SK-N-SH (cell line): ENCODE data around the gene CIROP. TPM values are rescaled to one million over a fixed set of nuclear protein-coding genes. Genes with fewer than 3 reads are reported as not detected.

Source experiments
- CTCF ChIA-PET: fragments of 300-600, 350-600 bp; formaldehyde crosslinking; extraction: SDS; loops from one replicate; lab custom pipeline; 2021; lab: Yijun Ruan, JAX
- POLR2A ChIA-PET: fragments of 350-600 bp; sonication (Branson Sonifier 250); formaldehyde crosslinking; extraction: SDS; loops from one replicate; lab custom pipeline; 2020; ENCODE audit warnings: antibody characterized with exemption, inconsistent platforms; lab: Yijun Ruan, JAX
- DNase-seq: peaks from one replicate; pipeline ENCODE4 v3.0.0; 2012
- H2AFZ ChIP-seq: fragments of 200-600 bp; sonication (generic); 2 replicates; pipeline ENCODE4 v1.8.1; 2016; ENCODE audit warnings: antibody characterized with exemption, mild to moderate bottlenecking, low read depth
- H3F3A ChIP-seq: fragments of 200-600 bp; sonication (generic); replicated peaks from 2 replicates; pipeline ENCODE3; 2016; ENCODE audit warnings: antibody characterized with exemption, mild to moderate bottlenecking; ENCODE audit not compliant: insufficient read depth
- H3K27ac ChIP-seq, 2 experiments: fragments of 200-500 bp in 1 of 2; fragments of 200-600 bp in 1 of 2; sonication (Bioruptor generic) in 1 of 2; sonication (generic), shearing (Covaris generic) in 1 of 2; 2 replicates each; pipeline versions ENCODE4 v1.5.1 to v1.6.1; 2014 to 2016; ENCODE audit warnings: low read depth in 2 of 2, inconsistent platforms in 1 of 2, low read length in 1 of 2, mild to moderate bottlenecking in 1 of 2, mixed read lengths in 1 of 2
- H3K27me3 ChIP-seq: fragments of 200-600 bp; sonication (generic), shearing (Covaris generic); 2 replicates; pipeline ENCODE4 v1.6.1; 2016; ENCODE audit warnings: mixed run types; ENCODE audit not compliant: insufficient read depth
- H3K36me3 ChIP-seq, 2 experiments: fragments of 200-500 bp in 1 of 2; fragments of 200-600 bp in 1 of 2; sonication (Bioruptor generic) in 1 of 2; sonication (generic) in 1 of 2; replicated peaks in 1 of 2; 2 replicates each; pipeline versions ENCODE3 to v1.5.1; 2014 to 2016; ENCODE audit warnings: low read length in 1 of 2, mild to moderate bottlenecking in 1 of 2; ENCODE audit not compliant: insufficient read depth in 2 of 2, control insufficient read depth in 1 of 2
- H3K4me1 ChIP-seq, 2 experiments: fragments of 200-500 bp in 1 of 2; fragments of 200-600 bp in 1 of 2; sonication (Bioruptor generic) in 1 of 2; sonication (generic), shearing (Covaris generic) in 1 of 2; 2 replicates each; pipeline versions ENCODE4 v1.5.1 to v1.6.1; 2014 to 2016; ENCODE audit warnings: low read depth in 1 of 2, low read length in 1 of 2, mixed run types in 1 of 2; ENCODE audit not compliant: insufficient read depth in 2 of 2, control insufficient read depth in 1 of 2
- H3K4me2 ChIP-seq: fragments of 200-600 bp; sonication (generic), shearing (Covaris generic); 2 replicates; pipeline ENCODE4 v1.6.1; 2017; ENCODE audit warnings: mixed run types
- H3K4me3 ChIP-seq, 2 experiments: fragments of 200-500 bp in 1 of 2; fragments of 200-600 bp in 1 of 2; sonication (Bioruptor generic) in 1 of 2; sonication (generic), shearing (Covaris generic) in 1 of 2; 2 replicates each; pipeline versions ENCODE4 v1.5.1 to v1.8.1; 2014 to 2016; ENCODE audit warnings: low read depth in 2 of 2, inconsistent platforms in 1 of 2, low read length in 1 of 2, mild to moderate bottlenecking in 1 of 2, mixed read lengths in 1 of 2, moderate library complexity in 1 of 2
- H3K79me2 ChIP-seq: fragments of 200-600 bp; sonication (generic); 2 replicates; pipeline ENCODE4 v1.8.1; 2017; ENCODE audit warnings: mild to moderate bottlenecking; ENCODE audit not compliant: insufficient read depth
- H3K9ac ChIP-seq: fragments of 200-600 bp; sonication (generic); 2 replicates; pipeline ENCODE4 v1.6.1; 2017; ENCODE audit warnings: mixed run types
- H3K9me2 ChIP-seq: fragments of 200-600 bp; sonication (generic); 2 replicates; pipeline ENCODE4 v1.6.1; 2017; ENCODE audit warnings: mixed run types
- H3K9me3 ChIP-seq: fragments of 200-600 bp; sonication (generic); 2 replicates; pipeline ENCODE4 v1.6.1; 2017; ENCODE audit warnings: mixed run types, mild to moderate bottlenecking, moderate library complexity
- H4K20me1 ChIP-seq: fragments of 200-600 bp; sonication (generic); 2 replicates; pipeline ENCODE4 v1.6.1; 2017; ENCODE audit warnings: mild to moderate bottlenecking, mixed run types; ENCODE audit not compliant: insufficient read depth
- CTCF ChIP-seq: fragments of 200-600 bp; sonication (generic); IDR thresholded peaks from 2 replicates; pipeline ENCODE4 v1.6.1; 2017; ENCODE audit warnings: antibody characterized with exemption, mild to moderate bottlenecking, moderate library complexity
- EP300 ChIP-seq, 2 experiments: IDR thresholded peaks; 2 replicates each; pipeline versions ENCODE4 v1.4.0 to v1.6.1; 2012; ENCODE audit warnings: borderline replicate concordance in 1 of 2, low read depth in 1 of 2, low read length in 1 of 2
- FOSL2 ChIP-seq: IDR thresholded peaks from 2 replicates; pipeline ENCODE4 v1.4.0; 2012; ENCODE audit warnings: low read depth, mild to moderate bottlenecking, moderate library complexity, borderline replicate concordance
- FOXJ3 ChIP-seq: sonication (generic); formaldehyde crosslinking; IDR thresholded peaks from 2 replicates; pipeline ENCODE4 v1.5.1; 2020; ENCODE audit warnings: mild to moderate bottlenecking, missing genetic modification reagents
- GABPA ChIP-seq: IDR thresholded peaks from 2 replicates; pipeline ENCODE4 v1.4.0; 2012; ENCODE audit warnings: low read depth, mild to moderate bottlenecking
- IRF3 ChIP-seq: fragments of 150-350 bp; IDR thresholded peaks from 2 replicates; pipeline ENCODE4 v1.6.1; 2016; ENCODE audit warnings: mild to moderate bottlenecking, low read depth, low read length
- JUND ChIP-seq: IDR thresholded peaks from 2 replicates; pipeline ENCODE4 v1.4.0; 2012
- MEF2A ChIP-seq: IDR thresholded peaks from 2 replicates; pipeline ENCODE4 v1.4.0; 2012; ENCODE audit warnings: low read depth, borderline replicate concordance
- MXI1 ChIP-seq: IDR thresholded peaks from 2 replicates; pipeline ENCODE4 v1.6.1; 2012; ENCODE audit warnings: mild to moderate bottlenecking, low read depth, low read length, improper control_type of control experiment
- NRF1 ChIP-seq: IDR thresholded peaks from 2 replicates; pipeline ENCODE4 v1.6.1; 2012; ENCODE audit warnings: low read depth, mild to moderate bottlenecking, low read length
- PBX3 ChIP-seq: IDR thresholded peaks from 2 replicates; pipeline ENCODE4; 2012
- POLR2AphosphoS5 ChIP-seq: IDR thresholded peaks from 2 replicates; pipeline ENCODE4 v1.6.1; 2012; ENCODE audit warnings: low read depth, low read length
- RAD21 ChIP-seq: IDR thresholded peaks from 2 replicates; pipeline ENCODE4 v1.6.1; 2012; ENCODE audit warnings: mild to moderate bottlenecking, low read length
- RCOR1 ChIP-seq: fragments of 150-350 bp; IDR thresholded peaks from 2 replicates; pipeline ENCODE4 v1.6.1; 2017; ENCODE audit warnings: antibody characterized with exemption, low read length
- REST ChIP-seq: IDR thresholded peaks from 2 replicates; pipeline ENCODE4 v1.6.1; 2012; ENCODE audit warnings: mild to moderate bottlenecking, low read depth, low read length, moderate library complexity
- SMC3 ChIP-seq: IDR thresholded peaks from 2 replicates; pipeline ENCODE4 v1.6.1; 2012; ENCODE audit warnings: low read depth, low read length, improper control_type of control experiment
- TCF12 ChIP-seq: IDR thresholded peaks from 2 replicates; pipeline ENCODE4 v1.4.0; 2012
- TEAD4 ChIP-seq: IDR thresholded peaks from 2 replicates; pipeline ENCODE4 v1.4.0; 2012; ENCODE audit warnings: mild to moderate bottlenecking, borderline replicate concordance; ENCODE audit not compliant: insufficient read depth
- YY1 ChIP-seq: IDR thresholded peaks from 2 replicates; pipeline ENCODE4 v1.4.0; 2012; ENCODE audit warnings: low read depth, mild to moderate bottlenecking
- WGBS: methylation state at CpG from one replicate; pipeline ENCODE4 v1.1.6; 2017; ENCODE audit warnings: low lambda C conversion rate; 5-methylcytosine and 5-hydroxymethylcytosine counted together
- polyA plus RNA-seq, 3 experiments: library from polyadenylated mRNA; depleted of rRNA; stranded (reverse); fragments of >200 nt; gene quantifications; 2 replicates each; pipeline ENCODE4 v1.2.3, GENCODE V29; 2012
- TF ChIP-seq, protein P1 (sequence below): IDR thresholded peaks from 2 replicates; pipeline ENCODE4 v1.4.0; 2012; ENCODE audit warnings: low read depth, borderline replicate concordance
- TF ChIP-seq, protein P2 (sequence below): fragments of 150-350 bp; IDR thresholded peaks from 2 replicates; pipeline ENCODE4 v1.6.1; 2017; ENCODE audit warnings: antibody characterized with exemption, low read length, low read depth, borderline replicate concordance

Gene CIROP
- polyA plus RNA-seq, 1 of the 3 experiments (the other 2 are of a cell fraction), result not detected

DNA sequence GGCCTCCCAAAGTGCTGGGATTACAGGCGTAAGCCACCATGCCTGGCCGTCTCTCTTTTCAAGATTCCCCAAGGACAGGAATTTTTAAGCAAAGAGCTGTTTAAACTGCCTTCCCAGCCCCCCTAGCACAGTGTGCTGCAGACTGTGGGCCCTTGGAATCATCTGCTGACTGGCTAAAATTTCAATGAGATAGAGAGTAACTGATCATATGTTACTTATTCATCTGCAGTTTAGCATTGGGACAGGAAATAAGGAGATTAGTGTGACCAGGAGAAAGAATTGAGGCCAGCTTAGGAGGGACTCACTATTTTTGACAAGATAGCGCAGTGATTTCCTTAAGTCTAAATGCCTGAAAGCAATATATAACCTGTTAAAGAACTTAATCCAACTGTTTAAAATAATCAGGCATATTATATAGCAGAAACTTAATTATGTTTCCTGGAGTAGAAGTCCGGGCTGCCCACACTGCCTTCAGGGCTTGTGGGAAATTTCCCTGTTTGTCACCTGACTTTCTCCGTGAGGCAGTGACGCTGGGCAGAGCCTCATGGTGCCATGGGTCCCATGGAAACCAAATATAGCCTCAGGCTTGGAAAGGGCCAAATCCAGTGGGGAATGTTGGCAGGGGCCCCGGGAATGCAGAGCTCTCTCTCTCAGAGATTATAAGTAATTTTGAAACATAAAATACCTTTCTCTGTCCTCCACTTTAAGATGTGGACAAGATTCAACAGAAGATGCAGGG is 37.1 kb upstream of the CIROP start (continued):
- TF ChIP-seq REST, result no peak
- TF ChIP-seq MXI1, result no peak
- no peak for TF ChIP-seq FOSL2
- no peak for TF ChIP-seq YY1
- no peak for TF ChIP-seq TCF12
- TF ChIP-seq FOXJ3 (CRISPR knock-in tag), result no peak

DNA sequence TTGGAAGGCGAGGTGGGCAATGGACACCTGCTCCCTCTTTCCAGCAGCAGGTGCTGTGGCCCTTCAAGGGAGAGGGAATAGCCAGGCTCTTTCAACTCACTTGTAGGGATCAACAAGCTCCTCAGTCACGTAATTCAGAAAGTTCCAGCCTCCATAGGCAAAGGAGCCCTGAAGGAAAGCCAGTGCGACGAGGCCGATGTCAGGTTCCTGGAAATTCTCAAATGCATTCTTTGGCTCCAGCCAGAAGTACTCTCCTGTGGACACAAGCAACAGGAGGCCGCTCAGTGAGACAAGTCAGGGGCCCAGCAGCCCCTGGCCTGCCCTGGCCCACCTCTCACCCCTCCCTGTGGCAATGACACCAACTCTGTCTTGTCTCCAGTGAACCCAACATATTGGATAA is 35.6 kb upstream of the CIROP start:
- Histone ChIP-seq H3K36me3 (no peaks in the 10 kb centered on the region), H3K4me3 (no peak overlapping the region), H4K20me1 (no peaks in the 10 kb centered on the region), H3K27me3 (no peaks in the 10 kb centered on the region; the same call in 1 of the 2 replicates), H3K9ac (no peak overlapping the region), H3K9me2 (no peaks in the 10 kb centered on the region), H3K27ac (no peak overlapping the region), H3K9me3 (no peaks in the 10 kb centered on the region), H3K4me2 (no peak overlapping the region), H3K4me1 (no peaks in the 10 kb centered on the region; a peak in 1 of 4 replicates), H2AFZ (no peak overlapping the region), H3K79me2 (no peaks in the 10 kb centered on the region), H3F3A (no peaks in the 10 kb centered on the region)
- DNase-seq, result no peak
- 52% methylated on average over 5 of the region's 6 CpGs for WGBS
- CTCF ChIA-PET, result interaction anchor here (3.2 kb wide), 1 partner anchor 19 kb away, joined by 28 read pairs; no protein-coding TSS in a partner anchor
- POLR2A ChIA-PET, result no interaction called here
- TF ChIP-seq FOSL2, result no peak
- TF ChIP-seq JUND, result no peak
- TF ChIP-seq MEF2A, result no peak
- TF ChIP-seq SMC3, result no peak
- no peak for TF ChIP-seq PBX3
- TF ChIP-seq, protein P1, sequence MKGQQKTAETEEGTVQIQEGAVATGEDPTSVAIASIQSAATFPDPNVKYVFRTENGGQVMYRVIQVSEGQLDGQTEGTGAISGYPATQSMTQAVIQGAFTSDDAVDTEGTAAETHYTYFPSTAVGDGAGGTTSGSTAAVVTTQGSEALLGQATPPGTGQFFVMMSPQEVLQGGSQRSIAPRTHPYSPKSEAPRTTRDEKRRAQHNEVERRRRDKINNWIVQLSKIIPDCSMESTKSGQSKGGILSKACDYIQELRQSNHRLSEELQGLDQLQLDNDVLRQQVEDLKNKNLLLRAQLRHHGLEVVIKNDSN, result no peak
- TF ChIP-seq EP300 (IDR thresholded peaks at IDR 0.05; ENCODE audit: borderline replicate concordance in 1 of 2, low read depth in 1 of 2, low read length in 1 of 2), result no peak
- TF ChIP-seq, protein P2, sequence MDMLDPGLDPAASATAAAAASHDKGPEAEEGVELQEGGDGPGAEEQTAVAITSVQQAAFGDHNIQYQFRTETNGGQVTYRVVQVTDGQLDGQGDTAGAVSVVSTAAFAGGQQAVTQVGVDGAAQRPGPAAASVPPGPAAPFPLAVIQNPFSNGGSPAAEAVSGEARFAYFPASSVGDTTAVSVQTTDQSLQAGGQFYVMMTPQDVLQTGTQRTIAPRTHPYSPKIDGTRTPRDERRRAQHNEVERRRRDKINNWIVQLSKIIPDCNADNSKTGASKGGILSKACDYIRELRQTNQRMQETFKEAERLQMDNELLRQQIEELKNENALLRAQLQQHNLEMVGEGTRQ, result no peak
- no peak for TF ChIP-seq IRF3
- TF ChIP-seq GABPA, result no peak
- TF ChIP-seq MXI1, result no peak
- no peak for TF ChIP-seq NRF1
- no peak for TF ChIP-seq RAD21
- no peak for TF ChIP-seq POLR2AphosphoS5
- no peak for TF ChIP-seq RCOR1
- TF ChIP-seq TEAD4, result no peak
- TF ChIP-seq CTCF, result no peak
